CD4-positive, alpha-beta T cell treated with Interferon alpha-2 for 1 hour (primary cell): Measurements from ENCODE around the gene PBX4.

Experiments used
- DNase-seq, 2 donors: peaks; one replicate each; pipeline ENCODE4 v3.0.0-alpha.2; 2020 to 2022

Gene PBX4

DNA sequence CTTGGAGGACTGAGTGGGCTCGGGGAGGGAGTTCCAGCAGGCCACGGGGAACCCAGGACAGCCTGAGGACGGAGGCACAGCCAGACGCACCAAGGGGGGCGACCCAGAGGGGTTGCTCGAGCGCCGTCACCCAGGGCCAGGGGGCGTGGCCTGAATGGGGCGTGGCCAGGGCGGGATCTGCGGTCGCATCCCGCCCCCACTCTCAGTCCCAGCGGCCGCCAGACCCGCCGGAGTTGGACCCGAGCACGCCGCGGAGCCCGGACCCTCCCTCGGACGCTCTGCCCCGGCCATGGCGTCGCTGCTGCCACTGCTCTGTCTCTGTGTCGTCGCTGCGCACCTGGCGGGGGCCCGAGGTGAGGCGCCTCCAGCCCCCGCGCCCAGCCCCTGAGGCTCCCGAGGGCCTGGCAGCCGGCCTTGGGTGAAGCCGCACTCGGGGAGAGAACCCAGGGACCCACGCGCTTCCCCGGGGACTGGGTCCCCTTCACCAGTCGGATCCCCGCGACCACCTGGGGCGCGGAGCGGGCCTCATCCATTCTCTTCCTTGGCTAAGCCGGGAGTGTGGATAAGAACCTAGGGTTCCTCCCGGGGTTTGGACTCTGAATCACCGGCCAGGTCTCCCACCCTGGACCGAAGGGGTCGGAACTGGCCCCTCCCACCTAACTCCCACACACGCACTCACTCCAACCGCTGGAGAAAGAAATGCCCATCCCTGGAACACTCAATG is 80.3 kb downstream of the PBX4 start, which contains the start of gene CILP2:
Gene CILP2 (plus strand): TSS at position 205 of the 724 bp plus-strand sequence. CDS start 85 bp downstream, at position 290.
- DNase-seq = peak; percentile 22 to 49

DNA sequence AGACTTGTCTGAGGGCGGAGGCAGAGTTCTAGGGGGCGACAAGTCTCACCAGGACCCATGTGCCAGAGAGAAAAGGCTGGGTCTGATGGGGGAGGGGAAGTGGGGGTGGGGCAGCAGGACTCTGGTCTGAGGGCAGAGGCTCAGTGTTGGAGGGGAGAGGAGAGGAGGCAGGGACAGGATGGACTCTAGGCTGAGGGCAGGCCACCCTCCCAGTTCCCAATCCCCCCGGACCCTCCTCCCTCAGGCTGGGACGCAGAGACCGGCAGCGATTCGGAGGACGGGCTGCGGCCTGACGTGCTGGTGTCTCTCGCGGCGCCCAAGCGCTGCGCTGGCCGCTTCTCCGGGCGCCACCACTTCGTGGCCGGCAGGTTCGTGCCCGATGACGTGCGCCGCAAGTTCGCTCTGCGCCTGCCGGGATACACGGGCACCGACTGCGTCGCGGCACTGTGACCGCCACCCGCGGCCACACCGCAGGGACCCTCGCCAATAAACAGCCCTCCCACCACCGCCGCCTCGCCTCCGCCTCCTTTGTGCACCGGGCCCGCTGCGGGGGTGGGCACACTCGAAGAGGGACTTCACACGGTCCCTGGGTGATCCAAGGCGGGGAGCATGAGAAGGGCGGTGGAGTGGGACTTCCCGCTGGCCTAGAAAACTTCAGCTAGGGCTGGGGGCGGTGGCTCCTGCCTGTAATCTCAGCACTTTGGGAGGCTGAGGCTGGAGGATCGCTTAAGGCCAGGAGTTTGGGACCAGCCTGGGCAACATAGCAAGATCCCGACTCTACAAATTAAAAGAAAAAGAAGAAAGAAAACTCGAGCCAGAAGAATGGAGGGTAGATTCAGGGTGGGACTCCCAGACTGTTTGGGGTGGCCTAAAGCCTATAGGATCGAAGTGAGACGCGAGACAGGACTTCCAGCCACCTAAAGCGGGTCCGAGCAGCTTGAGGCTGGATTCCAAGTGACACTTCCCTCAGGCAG is 81.1 kb downstream of the PBX4 start:
- DNase-seq = peak in 1 of 2 donors; percentile 39

DNA sequence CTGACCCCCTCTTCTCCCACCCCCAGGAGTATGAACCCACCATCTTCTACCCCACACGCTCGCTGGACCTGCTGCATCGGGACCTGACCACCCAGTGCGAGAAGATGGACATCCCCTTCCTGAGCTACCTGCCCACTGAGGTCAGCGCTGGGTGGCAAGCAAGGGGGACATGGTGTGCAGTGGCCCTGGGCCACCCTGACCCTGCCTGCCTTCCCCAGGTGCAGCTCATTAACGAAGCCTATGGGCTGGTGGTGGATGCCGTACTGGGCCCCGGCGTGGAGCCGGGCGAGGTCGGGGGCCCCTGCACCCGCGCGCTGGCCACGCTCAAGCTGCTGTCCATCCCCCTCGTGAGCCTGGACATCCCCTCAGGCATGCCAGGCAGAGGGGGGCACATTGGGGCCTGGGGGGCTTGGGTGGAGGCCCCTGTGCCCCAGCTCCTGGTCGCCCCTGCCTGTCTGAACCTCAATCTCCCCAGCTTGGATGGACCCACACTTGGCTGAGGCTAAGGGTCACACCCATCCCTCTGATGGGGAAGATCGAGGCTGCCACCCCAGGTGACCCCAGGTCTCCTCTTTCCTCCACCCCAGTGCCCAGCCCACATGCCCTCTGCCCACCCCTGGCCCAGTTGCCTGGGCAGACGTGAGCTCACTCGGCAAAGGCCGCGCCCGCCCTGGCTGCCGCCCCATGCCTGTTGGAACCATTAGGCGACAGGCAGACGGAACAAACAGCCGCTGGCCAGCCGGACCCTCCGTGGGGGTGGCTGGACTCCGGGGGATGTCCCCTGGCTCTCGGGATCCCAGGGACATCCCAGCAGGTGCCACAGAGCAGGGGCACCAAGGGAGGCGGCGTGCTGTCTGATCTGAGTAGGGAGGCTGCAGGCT is 82.9 kb downstream of the PBX4 start:
- no peak for DNase-seq

DNA sequence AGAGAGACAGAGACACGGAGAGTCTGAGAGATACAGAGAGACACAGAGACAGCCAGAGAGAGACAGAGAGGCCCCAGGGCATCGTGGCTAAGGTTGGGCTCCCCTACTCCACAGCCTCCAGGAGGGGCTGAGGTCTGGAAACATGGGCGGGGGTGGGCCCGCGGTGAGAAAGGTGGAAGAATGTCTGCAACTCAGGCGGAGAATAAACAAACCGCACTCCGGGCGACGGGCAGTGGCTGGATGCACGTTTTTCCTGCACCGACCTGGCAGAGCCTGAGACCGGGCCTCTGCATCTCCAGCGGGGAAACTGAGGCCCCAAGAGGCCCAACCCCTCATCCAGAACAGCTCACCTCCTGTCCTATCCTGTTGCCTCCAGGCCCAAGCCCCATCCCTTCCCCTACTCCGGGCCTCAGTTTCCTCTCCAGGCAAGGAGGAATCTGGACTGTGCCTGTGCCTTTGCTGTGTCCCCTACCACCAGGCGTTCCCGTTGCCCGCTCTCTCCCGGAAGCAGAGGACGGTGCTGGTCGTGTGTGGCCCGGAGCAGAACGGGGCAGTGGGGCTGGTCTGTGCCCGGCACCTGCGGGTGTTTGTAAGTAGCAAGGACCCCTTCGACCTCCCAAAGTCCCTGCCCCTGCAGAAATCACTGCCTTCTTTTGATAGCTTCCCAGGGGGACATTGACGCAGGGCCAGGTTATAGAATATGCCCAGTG is 83.8 kb downstream of the PBX4 start:
- no peak for DNase-seq

DNA sequence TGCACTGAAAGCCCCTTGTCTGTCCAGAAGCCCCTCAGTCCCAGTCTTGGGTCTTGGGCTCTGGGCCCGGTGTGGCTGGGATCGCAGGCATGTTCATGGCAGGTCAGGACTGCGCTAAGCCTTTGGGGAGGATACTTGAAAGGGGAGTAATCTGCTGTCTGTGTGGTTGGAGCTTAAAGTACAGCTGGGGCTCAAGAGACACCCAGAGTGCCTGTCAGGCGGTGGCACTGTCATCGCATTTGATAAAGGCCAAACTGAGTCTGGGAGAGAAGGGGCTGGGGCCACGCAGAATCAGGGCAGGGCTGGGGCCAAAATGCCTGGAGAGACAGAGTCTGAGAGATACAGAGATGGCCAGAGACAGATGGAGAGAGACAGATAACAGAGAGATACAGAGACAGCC is 84.6 kb downstream of the PBX4 start:
- no peak for DNase-seq

DNA sequence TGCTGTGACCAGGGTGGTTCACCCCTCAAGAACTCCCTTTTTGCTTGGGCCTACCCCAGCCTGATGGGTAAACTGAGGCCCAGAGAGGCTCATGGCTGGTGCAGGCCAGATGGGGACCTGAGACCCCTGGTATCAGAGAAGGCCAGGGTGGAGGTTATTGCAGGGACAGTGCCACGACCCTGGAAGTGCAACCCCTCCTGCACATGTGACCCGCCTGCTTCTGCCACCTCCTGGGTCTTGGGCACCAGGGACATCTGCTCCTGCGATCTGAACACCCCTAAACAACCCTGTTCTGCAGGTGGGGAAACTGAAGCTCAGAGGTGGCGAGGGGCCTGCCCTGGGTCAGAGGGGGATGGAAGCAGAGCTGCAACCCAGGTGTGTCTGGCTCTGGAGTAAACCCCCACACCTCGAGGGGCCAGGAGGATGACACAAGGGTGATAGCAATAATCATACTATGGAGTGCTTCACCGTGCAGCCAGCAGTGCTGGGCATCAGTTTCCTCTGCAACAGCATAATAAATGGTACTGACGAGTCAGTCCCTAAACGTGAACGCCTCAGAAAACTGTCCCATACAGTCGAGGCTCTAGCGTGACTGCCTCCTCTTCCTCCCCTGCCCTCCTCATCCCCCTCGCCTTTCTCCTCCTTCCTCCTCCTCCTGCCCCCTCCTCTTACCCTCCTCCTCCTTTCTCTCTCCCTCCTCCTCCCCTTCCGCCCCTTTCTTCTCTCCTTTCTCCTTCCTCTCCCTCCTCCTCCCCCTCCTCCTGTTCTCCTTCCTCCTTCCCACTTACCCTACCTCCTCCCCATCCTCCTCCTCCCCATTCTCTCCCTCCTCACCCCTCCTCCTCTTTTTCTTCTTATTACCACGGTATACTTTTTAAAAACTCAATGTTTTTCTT is 85.4 kb downstream of the PBX4 start:
- no peak for DNase-seq

DNA sequence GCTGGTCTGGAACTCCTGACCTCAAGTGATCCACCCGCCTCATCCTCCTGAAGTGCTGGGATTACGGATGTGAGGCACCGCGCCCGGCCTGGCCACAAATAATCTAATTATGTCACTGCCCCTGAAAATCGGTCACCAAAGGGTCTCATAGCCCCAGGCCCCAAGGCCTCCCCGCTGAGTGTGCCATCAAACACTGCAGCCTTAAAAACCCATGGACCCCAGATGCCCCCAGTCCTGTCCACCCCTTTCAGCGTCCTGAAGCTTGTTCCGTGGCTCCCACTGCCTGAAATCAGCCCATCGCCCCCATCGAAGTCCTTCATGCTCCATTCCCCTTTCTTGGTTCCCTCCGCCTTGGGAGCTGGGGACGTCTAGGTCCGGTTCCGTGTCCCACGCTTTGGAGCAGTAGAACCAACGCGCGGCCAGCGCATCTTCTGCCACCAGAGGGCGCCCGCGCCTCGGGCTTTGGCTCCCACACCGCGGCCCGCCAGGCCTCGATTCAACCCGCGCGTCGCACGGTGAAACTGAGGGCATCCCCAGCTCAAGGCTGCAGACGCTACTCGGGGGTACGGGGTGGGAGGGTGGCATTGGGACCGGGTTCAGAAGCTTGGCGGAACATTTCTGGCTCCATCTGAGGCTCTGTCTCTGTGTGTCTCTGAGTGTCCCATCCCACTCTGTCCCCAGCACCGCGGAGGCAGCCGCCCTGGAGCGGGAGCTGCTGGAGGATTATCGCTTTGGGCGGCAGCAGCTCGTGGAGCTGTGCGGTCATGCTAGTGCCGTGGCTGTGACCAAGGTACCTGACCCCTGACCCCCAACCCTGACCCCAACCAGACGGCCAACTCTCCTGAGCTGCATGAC is 86.3 kb downstream of the PBX4 start:
- peak; percentile 78 to 87 for DNase-seq

DNA sequence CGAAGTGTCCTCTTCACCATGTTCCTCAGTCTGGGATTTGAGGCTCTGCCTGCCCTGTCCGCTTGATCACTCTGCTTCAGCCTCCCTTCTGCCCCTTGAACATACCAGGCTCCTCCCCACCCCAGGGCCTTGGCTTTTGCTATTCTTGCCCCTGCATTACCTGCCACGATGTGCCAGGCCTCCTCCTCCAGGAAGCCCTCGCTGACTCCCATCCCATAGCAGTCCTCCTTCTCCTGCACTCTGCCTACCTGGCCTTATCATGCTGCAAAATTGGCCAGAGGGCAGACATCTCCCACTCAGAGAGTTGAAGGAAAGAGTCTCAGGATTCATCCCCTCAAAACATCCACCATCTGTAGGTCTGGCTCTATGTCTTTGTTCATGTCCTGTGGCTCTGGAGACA is 87.6 kb downstream of the PBX4 start:
- DNase-seq = no peak

DNA sequence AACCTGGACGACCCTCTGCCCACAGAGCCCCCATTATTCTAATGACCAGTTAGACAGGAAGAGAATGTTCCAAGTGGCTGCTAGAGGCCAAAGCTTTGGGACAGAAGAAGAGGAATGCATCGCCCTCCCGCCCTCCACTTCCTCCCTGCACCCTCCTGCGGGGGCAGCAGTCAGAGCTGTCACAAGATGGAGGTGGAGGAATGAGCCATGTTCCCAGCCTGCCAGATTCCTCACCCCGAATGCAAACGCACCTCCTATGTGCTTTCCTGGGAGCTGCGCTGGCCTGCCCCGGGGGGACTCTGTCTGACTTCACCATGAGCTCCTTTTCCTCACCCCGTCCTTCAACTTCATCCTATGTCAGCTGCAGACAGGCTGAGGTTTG is 88.1 kb downstream of the PBX4 start:
- no peak for DNase-seq

DNA sequence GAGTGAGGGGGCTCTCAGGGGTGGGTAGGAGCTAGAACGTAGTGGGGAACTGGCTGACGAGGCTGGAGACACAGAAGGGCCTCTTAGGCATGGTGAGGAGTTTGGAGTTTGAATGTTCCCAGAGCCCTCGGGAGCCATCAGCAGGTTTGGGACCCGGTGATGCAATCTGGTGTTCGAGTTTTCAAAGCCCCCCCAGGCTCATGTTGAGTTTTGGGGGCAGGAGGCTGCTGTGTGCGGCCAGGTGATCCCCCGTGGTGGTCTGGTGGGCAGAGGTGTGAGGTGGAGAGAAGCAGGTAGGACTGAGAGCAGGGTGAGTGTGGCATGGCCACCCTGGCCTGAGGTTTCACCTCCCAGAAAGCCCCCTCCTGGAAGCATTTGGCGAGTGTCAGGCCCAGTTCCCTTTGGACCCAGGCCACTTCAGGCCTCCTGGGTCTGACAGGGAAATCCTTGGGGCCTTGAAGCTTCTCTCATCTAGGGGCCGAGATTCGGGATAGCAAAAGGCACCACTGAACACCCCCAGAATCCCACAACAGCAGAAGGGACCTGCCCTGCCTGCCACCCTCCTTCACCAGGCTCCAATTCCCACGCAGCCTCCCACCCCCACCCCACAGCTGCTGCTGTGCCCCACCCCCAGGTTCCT is 88.6 kb downstream of the PBX4 start:
- no peak for DNase-seq

DNA sequence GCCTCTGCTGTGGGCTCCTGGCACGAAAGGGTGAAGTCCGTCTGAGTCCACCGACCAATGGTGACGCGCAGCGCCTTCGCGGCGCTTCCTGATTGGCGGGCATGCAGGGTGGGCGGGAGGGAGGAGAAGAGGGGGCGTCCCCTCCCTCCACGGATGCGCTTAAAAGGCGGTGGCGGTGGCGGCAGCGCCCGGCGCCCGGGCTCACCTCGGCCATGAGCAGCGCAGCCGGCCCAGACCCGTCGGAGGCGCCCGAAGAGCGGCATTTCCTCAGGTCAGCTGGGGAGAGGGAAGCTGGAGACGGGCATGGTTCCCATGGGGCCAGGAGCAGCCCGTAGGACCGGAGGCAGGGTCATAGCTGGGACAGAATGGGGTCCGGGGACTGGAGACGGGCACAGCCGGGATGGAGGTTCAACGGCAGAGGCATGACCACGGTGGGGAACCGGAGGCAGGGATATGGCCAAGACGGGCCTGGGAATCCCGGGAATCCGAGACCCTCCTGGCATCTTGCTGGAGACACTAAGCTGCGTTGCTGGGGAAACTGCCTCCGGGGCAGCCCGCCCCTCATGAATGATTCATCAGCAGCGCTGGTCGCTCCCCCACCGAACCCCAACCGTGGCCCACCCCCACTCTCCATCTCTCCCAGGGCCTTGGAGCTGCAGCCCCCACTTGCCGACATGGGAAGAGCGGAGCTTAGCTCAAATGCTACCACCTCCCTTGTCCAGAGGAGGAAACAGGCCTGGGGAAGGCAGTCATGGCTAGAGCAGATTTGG is 89.6 kb downstream of the PBX4 start, which contains the start of gene YJEFN3:
Gene YJEFN3 (plus strand): TSS at position 191 of the 770 bp plus-strand sequence. CDS start 22 bp downstream, at position 213.
- DNase-seq = no peak

DNA sequence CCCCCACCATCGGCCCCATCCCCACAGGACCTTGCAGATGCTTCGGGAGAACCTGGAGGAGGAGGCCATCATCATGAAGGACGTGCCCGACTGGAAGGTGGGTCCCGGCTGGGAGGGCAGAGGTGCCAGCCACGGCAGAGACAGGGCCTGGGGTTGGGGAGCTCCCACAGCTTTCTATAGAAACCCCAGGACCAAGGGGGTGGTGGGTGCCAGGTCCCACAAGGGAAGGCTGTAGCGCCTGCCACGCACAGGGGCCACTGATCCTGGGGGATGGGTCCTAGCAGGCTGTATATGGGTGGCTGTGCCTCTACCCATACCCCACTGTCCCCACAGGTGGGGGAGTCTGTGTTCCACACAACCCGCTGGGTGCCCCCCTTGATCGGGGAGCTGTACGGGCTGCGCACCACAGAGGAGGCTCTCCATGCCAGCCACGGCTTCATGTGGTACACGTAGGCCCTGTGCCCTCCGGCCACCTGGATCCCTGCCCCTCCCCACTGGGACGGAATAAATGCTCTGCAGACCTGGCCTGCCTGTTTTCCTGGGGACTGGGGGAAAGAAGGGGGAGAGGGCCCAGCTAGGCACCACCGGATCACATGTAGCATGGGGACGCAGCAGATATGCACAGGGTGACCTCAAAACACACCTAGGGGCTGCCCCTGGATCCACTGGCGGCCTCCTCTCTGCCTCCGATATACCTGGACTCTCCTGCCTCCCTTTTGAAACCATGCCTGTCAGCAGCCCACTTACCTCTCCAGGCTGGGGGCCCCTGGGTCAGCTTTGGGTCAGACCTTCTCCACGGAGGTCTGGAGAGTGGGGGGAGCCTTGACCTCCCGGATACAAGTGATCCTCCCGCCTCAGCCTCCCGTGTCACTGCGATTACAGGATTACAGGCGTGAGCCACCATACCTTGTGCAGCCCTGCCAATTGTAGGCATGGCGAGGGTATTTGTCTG is 90.5 kb downstream of the PBX4 start:
- no peak for DNase-seq

DNA sequence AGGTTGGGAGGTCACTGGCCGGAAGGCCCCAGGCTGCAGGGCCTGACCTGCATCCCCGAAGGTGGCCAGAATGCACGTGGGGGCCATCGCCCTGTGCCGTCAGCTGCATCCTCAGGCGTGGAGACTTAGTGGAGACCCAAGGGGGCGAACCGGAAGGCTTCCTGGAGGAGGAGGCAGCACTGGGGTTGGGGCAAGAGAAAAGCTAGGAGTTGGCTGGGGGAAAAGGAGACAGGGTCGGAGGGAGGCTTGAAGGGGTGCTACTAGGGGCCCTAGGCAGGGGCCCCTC is 91.2 kb downstream of the PBX4 start:
- no peak for DNase-seq

DNA sequence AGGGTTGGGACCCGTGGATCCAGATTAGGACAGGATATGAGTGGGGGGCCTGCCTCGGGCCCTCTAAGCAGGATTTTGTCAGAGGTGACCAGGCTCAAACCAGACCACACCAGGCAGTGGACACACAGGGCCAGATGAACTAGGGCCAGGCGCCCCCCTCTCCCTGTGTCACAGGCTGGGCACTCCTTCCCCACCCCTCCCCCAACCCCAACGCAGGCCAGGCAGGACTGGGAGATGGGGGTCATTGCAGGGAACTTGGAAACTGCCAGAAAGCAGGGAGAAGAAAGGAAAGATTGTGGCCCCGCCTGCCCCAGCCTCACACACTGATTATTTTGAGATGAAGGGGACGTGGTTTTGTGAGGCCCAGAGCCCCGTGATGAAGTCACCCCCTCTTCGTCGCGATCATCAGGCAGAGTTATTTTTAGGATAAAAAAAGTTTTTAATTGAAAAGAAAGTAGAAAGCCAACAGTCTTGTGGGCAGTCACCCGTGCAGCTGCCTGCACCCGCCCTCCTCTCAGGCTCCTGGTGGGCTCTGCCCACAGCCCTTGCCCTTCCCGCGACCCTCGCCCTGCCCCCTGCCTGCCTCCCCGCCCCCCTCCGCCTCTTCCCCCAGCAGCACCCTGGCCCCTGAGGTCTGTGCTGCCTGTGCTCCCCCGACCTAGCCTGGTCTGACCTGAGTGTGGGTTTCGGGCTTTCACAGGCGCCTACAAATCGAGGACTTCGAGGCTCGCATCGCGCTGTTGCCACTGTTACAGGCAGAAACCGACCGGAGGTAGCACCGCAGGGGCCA is 91.7 kb downstream of the PBX4 start:
- no peak for DNase-seq

DNA sequence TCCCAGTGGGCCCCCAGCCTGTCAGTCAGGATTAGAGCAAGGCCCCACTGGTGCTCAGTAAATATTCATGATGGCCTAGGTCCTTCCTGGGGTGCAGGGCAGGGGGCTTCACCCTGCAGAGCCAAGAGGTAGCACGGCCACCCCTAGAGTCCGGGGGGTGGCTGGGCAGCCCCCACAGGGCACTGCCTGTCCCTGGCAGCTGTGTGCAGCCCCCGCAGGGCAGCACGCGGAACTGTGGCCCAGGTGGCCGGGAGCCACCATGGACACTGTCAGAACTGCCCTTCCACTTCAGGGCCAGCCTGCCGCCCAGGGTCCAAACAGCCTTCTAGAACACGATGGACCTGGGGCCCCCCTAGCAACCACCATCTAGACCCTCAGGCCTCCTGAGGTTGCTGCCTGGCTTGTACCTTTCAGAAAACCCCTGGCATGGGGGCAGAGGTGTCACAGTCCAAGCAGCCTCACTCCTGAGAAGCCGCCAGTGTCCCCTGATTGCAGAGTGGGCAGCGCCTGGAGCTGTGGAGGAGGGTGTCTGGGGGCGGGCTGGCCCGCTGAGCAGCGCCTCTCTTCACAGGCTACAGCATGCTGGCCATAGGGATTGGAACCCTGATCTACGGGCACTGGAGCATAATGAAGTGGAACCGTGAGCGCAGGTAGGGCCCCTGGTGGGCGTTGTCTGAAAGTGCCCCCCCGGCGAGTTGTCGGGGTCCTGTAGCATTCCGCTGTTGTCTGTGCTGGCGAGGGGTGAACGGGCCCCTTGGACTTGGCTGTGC is 92.7 kb downstream of the PBX4 start:
- DNase-seq = no peak

DNA sequence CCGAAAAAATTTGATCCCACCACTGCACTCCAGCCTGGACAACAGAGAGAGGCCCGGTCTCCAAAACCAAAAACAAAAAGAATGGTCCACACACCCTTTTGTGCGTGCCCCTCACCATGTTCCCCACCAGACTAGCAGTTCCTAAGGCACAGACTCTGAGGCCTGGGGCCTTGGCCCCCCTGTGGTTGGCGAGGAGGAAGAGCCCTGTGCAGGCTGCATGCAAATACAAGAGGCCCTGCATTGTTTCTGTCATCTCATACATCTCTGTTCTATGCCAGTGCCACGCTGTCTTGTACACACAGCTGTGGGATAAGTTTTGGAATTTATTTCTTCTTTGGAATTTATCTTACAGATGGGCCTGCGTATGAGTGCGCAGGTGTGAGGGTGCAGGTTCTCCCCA is 94.4 kb downstream of the PBX4 start:
- no peak for DNase-seq
